Urothelium cell line (cell line): ENCODE data around the gene MTG2.

Experiments used
- DNase-seq: peaks from one replicate; pipeline ENCODE4 v3.0.0; 2011; ENCODE audit warnings: low spot score, mixed read lengths
- FAIRE-seq: peaks from 2 replicates; lab custom pipeline; 2011; peaks lifted over from hg19 to GRCh38; lab: Jason Lieb, UNC

The MTG2 gene

DNA sequence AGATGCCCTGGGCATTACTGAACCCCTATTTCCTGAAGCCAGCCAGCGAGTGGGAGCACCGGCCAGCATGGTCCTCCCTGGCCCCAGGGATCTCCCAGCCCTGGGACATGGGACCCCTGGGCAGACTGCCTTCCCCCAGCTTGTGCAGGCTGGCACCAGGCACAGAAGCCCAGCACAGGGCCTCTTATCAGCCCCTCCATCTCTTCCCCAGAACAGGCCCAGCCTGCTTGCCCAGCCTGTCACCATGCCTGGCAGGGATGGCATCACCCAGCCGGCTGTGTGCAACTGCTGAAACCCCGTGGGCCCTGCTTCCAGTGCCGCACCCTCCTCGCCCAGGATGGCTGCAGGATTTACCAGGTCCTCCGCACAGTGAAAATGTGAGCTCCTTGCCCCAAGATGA lies 49.4 kb downstream of the MTG2 start:
- no peak for FAIRE-seq
- DNase-seq: no peak

DNA sequence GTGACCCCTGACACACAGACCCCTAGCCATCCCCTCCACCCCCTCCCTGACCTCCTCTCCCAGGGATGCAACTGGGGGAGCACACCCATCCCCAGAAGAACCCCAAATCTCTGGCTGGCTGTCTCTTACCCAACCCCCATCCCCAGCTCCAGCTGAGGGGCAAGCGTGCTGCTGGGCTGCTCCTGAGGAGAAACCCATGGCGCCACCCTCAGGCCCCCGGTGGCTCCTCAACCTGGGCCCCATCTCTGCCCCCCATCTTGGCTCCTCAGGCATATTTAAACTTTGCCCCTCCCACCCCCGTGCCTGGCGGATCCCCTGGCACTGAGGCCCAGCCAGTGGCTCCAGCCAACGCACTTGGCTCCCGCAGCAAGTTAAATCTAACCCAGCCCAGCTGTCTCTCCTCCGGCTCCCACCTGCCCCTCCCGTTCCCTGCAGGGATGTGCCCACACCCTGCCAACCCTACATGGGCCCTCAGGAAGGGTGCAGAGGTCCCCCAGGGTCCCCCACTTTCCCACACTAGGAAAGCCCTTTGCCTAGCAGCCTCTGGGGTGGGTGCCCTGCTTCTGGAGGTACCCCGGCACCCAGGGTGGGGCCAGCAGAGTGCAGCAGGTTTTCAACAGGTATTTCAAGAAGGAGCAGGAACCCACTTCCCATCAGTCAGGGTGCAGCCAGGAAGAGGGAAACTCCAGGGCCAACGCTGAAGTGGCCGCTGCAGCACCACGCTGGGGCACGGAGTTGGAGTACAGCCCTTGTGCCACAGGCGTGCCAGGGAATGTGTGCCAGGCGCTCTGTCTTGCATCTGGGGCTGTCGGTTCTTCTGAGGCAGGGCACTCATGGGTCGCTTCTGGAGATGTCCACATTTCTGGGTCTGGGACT lies 50.2 kb downstream of the MTG2 start:
- DNase-seq (no peak), FAIRE-seq (no peak)

DNA sequence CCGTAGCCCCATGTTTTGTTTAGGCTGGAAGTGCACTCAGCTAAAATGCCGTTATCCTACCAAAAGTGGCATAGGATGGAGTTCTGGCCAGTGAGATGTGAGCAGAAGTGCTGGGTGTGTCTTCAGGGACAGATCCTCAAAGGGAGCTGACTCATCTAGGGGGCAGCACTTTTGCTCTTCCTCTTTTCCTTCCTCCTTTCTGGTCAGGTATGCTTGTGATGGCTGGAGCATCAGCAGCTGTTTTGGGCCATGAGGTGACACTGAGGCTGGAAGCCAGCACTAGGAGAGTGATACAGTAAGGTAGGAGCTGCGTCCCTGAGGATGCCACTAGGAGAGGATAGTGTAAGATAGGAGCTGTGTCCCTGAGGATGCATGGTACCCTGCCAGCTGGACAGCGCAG lies 50.9 kb downstream of the MTG2 start:
- DNase-seq: no peak
- FAIRE-seq: no peak

DNA sequence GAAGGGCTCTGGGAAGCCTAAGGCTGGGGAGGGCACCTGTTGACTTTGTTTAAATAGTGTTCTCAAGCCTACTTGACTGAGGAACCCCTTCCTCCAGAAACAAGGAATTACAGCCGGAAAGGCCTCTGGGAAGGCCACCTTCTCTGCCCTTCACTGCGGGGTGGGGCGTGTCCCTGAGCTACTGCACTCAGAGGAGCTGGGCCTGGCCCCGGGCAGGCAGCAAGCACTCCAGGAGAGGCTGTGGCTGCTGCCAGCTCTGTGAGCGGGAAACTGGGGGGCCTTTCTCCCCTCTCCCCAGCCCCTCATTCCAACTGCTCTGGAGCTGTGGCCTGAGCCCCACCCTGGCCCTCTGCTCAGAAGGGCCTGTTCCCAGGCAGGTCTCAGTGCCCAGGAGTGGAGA lies 51.5 kb downstream of the MTG2 start:
- FAIRE-seq (no peak), DNase-seq (no peak)

DNA sequence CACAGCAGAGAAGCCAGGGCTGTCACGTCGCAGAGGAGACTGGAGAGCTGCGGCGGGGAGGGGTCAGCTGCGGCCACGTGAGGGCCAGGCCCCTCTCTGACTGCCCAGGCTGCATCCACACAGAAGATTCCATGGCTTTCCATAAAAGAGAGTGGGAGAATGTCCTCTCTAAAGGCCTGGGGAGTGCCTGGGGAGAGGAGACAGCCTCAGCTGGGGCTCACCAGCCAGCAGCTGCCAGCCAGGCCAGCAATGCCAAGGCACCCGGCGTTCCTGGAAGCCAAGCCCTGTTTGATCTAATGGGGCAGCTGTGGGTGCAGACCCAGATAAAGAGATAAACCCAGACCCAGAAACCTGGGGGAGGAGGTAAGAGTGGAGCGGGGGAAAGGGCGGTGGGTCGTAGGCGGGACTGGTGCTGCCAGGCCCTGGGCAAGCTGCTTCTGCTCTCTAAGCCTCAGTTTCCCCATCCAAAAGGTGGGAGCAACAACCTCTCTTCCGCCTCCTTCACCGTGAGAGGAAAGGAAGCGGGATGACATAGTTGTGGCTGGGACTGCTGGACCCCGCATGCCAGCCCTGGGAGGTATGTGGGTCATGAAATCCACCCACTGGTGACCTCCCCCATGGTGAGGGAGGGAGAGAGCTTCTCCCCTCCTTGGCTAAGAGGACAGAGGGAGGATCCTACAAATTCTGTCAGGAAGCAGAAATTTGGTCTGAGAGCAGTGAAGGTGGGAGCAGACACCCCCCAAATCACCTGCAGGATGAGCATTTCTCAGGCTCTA lies 52.4 kb downstream of the MTG2 start:
- FAIRE-seq (no peak), DNase-seq (no peak)

DNA sequence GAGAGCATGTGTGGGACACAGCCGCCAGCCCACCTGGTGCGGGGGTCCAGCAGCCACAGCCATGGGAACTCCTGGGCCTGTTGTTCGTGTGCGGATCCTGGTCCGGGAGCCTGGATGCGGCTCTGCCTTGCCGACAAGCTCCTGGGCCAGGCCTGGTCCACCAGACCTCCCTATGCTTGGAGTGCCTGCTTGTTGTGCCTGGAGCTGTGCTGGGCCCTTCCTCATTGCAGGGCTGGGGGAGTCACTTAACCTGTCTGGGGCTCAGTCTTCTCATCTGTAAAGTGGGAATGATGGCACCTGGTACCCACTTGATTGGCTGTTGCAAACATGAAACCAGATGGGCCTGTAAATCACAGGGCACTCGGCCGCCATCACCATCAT lies 52.9 kb downstream of the MTG2 start:
- FAIRE-seq: no peak
- no peak for DNase-seq

DNA sequence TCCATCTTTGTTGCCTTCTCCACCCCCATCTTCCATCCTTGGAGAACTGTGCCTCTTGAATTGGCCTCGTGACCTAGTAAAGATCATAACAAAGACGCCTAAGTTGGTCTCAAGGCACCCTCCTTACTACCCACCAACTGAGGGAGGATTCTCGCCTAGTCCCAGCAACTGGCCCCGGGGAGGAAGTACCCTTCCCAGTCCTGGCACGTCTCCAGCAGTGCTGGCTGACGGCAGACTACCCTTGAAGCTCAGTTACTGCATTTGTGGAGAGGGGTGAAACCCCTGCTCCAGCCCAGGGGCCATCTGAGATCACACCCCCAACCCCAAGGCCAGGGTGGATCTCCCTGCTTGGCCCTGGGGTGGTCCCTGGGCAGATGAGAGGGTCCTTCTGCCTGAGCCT lies 53.4 kb downstream of the MTG2 start:
- FAIRE-seq (no peak), DNase-seq (no peak)

DNA sequence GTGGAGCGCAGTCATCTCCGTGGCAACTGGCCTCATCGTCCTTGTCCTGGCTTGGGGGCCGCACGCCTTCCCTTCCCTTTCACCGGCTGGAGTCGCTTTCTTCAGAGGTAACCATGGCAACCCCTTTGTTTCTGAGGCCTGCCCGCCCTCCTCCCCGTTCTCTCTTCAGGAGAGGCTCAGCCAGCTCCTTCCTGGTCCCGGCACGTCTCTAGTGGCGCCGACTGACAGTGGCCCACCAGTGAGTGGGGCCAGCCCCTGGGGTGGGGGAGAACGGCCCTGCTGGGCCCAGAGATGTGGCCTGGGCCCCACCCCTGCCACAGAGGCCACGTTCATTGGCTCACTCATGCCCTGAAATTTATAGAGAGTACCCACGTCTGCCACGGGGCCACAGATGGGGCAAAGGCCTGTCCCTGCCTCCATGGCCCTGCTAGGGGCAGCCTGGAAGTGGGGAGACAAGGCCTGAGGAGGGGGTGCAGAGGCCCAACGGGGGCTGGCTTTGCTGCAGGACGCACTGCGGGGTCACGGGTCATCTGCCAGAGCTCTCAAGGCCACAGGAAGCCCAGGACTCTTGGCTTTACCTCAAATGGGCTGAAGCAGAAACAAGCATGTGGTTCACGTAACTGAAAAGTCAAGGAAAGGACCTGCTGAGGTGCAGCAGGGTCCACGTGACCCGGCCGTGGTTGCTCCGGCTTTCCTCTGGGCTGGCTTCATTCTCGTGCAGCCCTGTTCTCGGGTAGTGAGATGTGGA lies 54.1 kb downstream of the MTG2 start:
- FAIRE-seq: no peak

DNA sequence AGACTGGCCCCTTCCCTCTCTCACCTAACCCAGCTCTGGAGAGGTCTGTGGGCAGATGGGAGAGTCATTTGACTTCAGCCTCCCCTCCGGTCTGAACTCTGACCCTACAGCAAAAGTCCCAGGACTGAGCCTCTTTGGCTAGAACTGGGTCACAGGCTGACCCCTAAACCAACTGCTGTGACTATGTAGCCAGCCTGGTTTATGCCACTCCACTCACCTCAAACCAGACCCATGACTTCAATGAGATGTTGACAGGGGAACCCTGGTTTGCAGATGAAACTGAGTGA lies 54.6 kb downstream of the MTG2 start:
- no peak for DNase-seq
- no peak for FAIRE-seq

More for the DNA sequence above, 54.1 kb downstream of the MTG2 start:
- no peak for DNase-seq

DNA sequence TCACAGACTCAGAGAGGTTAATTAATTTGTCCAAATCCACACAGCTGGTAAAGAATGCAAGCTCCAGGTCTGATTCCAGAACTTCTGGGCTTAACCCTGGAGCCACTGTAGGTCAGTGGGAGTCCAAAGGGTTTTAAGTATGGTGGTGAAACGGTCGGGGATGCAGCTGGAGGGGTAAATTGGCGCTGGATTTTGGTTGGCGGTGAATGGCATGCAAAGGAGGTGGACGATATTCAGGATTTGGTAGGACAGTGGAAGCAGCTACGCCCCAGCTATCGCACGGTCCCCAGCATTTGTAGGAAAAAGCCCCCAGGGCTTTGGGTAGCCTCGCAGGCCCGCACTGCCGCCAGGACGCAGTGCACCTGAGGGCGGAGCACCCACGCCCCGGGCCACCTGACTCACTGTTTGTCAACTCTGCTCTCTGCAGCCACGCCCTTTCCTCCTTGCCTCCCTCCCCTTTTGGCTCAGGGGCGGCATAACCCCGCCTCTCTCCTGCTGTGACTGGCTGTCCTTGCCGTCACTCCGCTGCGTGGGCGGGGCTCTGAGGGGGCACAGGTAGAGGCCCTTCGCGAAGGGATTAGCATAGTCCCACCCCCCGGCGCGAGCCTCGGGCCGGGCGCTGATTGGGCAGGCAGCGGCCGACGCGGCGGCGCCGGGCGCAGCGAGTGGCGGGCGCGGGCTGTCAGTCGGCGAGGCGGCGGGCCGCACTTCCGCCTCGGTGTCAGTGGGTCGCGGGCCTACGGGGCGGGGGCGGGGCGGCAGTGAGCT lies 55.2 kb downstream of the MTG2 start, which contains the start of gene OSBPL2:
Gene OSBPL2 (plus strand): TSS at position 721 of the 768 bp plus-strand sequence. CDS start 17,664 bp downstream, outside the sequence.
- DNase-seq: peak; percentile 100
- FAIRE-seq: peak; percentile 99

DNA sequence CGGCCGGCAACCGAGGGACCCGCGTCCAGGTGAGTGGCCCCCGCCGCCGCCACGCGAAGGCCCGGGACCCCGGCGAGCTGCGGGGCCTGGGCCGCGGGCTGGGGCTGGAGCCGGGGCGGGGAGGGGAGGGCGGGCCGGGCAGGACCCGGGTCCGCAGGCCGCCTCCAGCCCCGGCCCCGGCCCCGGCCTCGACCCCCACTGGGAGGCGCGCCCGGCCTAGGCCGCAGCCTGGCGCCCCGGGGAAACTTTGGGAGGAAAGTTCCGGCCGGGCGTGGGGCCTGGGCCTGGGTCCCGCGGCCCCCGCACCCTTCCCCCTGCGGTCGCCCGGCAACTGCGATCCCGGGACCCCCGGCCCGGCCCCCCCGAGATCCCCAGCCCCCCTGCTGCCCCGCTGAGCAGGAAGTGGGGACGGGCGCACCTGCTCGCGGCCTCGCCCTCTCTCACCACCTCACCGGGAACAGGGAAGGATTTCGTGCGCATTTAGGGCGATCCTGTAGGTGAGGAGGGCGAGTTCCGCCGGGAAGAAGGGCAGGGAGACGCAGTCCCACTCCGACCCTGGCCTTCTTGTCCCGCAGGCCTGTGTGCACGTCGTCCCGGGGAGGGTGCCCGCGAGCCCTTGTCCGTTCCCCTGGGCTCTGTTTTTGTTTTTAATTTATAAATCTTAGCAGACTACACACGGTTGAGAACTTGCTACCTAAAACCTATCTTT lies 55.9 kb downstream of the MTG2 start:
- FAIRE-seq (no peak), DNase-seq (peak; percentile 56)

DNA sequence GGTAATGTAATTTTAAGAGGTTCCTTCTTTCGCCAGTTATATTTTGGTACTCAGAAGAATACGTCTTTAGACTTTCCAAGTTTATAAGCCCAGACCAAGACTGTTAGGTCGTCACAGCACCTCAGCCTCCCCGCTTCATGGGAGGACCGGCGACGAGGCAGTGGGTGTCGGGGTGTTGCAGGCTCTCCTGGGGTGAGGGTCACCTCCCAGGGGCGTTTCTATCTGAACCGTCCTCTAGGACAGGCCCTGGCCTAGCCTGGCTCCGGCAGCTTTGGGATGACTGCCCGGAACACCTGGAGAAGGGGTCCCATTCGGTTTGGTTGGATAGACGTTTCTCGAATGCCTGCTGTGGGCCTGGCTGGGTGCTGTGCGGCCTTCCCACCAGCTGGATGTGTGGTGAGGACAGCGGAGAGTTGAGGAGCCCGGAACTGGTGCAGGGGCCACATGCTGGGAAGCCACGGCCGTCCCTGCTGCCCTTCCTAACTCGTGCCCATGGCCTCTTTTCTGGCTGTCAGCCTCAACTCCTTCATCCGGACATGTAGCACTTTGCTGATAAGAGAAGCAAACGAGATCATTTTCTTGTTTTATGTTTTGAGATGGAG lies 56.6 kb downstream of the MTG2 start:
- no peak for FAIRE-seq
- no peak for DNase-seq

DNA sequence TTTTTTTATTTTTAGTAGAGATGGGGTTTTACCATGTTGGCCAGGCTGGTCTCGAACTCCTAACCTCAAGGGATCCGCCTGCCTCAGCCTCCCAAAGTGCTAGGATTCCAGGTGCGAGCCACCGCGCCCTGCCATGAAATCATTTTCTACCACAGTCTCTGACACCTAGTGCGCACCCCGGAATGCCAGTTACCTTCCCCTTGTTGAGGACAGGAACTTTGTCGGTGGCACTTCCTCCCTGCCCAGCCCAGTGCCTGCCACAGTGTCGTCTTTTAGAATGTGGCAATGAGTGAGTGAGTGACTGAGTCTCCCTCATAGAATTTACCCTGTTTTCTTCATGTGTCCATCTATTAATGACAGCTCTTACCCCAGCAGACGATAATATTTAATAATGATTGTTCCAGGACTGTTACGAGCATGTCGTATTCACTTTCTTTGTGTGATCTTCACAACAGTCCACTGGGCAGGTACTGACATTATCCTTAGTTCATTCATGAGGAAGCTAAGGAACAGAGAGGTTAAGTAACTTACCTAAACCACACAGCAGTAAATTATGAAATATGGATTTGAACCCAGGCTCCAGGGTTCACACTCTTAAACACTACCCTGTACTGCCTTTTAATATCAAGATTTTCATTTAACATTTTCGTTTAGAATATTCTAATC lies 57.3 kb downstream of the MTG2 start:
- no peak for FAIRE-seq
- no peak for DNase-seq

DNA sequence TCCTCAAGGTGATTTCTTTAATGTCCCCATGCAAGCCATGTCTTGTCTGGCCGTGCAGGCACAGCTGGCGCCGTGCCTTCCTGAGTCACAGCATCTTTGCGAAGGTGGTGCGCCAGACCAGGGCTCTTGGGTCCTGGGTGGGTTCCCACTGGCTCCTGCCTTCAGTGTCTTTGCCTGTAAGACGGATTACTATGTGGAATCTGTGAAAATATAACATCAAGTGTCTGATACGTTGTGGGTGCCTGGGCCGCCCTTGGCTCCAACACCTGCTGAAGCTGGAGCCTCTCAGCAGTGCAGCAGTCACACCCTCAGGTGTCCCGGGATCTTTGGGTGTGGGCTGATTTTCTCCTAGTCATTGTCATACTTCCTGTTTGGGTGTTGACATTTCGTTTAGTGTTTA lies 58.7 kb downstream of the MTG2 start:
- FAIRE-seq (no peak), DNase-seq (no peak)

DNA sequence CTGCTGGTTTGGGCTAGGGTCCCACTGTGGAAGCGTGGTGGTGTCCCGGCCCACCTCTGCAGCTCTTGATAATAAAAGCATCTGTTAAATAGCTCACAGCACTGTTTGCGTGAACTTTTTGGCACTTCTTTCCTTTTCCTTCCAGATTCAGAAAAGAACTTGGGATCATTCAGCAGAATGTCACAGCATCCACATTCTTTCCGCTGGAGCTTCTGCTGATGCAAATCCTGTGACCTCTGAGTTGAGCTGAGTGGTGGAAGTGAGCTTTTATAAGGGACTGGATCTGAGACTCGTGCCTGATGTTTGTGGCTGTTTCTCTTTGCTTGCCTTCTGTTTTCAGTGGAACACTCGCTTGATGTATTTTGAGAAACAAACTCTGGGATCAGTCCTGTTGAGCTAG lies 59.3 kb downstream of the MTG2 start:
- FAIRE-seq (no peak), DNase-seq (no peak)

DNA sequence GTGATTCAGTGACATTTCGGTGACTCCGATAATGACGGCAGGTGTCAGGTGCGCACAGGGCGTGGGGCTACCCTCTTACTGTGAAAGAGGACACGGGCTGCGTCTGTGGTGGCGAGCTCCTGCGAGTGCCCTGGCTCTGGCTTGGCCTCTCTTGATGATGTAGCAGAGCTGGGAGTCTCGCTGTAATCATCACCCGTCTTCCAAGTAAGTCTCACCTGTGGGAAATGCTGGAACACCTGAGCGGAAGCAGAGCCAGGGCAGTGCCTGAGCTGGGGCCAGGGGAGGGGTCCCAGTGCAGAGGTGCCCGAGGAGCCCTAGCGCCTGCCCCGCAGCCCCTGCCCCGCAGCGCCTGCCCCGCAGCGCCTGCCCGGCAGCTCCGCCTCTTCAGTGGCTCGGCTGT lies 60.3 kb downstream of the MTG2 start:
- FAIRE-seq: no peak
- DNase-seq: no peak

DNA sequence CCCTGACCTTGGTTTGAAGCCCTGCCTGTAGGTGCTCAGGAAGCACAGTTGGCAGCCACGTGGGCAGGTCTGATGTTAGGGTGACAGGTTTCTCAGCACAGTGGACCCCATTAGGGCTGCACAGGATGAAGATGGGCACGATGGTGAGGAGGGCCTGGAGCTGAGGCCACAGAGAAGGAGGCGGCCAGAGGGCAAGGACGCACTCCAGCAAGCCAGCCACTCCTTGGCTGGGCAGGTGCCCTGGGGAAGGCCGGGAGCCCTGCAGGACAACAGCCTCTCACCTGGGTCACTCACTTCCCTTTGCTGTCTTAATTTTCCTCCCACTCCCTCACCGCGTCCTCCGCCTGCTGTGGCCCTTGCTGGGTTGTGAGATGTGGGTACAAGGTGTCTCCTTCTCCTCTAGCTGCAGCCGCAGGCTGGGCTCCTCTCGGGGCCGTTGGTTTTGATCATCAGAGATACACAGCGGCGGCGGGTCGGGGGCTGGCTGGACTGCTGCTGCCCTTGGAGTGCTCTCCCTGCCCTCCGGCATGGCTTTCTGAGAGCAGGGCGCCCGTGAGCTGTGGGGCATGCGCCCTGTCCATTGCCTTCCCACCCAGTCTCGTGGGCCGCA lies 61.2 kb downstream of the MTG2 start:
- DNase-seq (no peak), FAIRE-seq (no peak)

DNA sequence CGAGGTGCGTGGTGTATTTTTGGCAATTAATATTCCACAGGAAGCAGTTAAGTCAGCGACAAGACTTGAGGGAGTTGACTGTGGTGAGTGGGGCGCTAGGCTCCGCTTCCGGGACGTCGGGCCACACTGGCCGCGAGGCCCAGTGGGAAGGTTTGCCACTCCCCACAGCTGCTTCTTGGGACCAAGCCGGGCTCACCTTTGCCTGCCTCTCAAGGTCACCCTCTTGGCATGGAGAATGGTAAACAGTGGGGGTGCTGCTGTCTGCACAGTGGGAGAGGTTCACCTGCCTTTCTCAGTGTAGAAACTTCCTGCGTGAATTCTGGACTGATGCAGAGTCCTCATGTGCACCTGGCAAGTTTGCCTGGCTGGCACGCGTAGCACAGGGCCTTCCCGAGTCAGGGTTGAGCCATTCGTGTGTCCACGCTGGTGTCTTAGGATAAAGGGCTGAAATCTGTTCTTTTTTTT lies 61.8 kb downstream of the MTG2 start:
- DNase-seq (no peak), FAIRE-seq (no peak)

DNA sequence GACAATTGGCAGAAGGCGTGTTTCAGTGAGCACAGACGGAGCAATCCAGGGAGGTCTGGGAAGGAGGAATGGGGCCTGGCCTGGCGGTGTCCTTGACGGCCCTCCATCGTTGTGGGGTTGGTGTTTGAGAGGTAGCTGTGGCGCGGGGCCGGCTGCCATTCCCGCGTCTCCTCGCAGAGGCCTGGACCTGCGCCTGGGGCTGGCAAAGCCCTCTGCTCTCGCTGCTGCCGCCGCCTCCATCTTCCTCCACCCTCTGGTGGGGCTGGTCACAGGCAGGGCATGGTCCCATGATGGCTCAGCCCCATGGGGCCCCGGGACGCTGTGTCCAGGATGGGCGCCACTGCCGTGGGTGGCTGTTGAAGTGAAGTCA lies 63.1 kb downstream of the MTG2 start:
- DNase-seq (no peak), FAIRE-seq (peak; percentile 5)
